ENCODE data around the gene MRPL36.

Gene MRPL36

GRCh38 chr5:1781107-1781506 lies 18.5 kb downstream of the MRPL36 start:
- TF ChIP-seq, protein P1, sequence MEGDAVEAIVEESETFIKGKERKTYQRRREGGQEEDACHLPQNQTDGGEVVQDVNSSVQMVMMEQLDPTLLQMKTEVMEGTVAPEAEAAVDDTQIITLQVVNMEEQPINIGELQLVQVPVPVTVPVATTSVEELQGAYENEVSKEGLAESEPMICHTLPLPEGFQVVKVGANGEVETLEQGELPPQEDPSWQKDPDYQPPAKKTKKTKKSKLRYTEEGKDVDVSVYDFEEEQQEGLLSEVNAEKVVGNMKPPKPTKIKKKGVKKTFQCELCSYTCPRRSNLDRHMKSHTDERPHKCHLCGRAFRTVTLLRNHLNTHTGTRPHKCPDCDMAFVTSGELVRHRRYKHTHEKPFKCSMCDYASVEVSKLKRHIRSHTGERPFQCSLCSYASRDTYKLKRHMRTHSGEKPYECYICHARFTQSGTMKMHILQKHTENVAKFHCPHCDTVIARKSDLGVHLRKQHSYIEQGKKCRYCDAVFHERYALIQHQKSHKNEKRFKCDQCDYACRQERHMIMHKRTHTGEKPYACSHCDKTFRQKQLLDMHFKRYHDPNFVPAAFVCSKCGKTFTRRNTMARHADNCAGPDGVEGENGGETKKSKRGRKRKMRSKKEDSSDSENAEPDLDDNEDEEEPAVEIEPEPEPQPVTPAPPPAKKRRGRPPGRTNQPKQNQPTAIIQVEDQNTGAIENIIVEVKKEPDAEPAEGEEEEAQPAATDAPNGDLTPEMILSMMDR (IDR thresholded peaks at IDR 0.05; ENCODE audit: low read depth, low read length, missing control alignments), result no peak
- Histone ChIP-seq H3K4me3 (ENCODE audit: low read depth, low read length) (no peak overlapping the region), H3K27ac (no peak overlapping the region), H3K36me3 (replicated peaks) (no peaks in the 10 kb centered on the region), H3K27me3 (replicated peaks) (no peaks in the 10 kb centered on the region)
- in situ Hi-C loops (cut with HindIII; ENCODE audit: low pct_ligation_motif_present, low sequenced_read_pairs), result no loop called here
- no peak for DNase-seq

- no peak overlapping the region for H3K4me3 ChIP-seq (ENCODE audit: low read depth, low read length)
- no peak overlapping the region for H3K27ac ChIP-seq
- in situ Hi-C loops (cut with HindIII; ENCODE audit: low pct_ligation_motif_present, low sequenced_read_pairs), result no loop called here
- no peak for DNase-seq
- H3K36me3 ChIP-seq (replicated peaks), result no peaks in the 10 kb centered on the region
- no peaks in the 10 kb centered on the region for H3K27me3 ChIP-seq (replicated peaks)
- TF ChIP-seq, protein P1 (IDR thresholded peaks at IDR 0.05; ENCODE audit: low read depth, low read length, missing control alignments), result no peak
These were observed 19.1 kb downstream of the MRPL36 start for GRCh38 chr5:1780614-1780930.

DNA sequence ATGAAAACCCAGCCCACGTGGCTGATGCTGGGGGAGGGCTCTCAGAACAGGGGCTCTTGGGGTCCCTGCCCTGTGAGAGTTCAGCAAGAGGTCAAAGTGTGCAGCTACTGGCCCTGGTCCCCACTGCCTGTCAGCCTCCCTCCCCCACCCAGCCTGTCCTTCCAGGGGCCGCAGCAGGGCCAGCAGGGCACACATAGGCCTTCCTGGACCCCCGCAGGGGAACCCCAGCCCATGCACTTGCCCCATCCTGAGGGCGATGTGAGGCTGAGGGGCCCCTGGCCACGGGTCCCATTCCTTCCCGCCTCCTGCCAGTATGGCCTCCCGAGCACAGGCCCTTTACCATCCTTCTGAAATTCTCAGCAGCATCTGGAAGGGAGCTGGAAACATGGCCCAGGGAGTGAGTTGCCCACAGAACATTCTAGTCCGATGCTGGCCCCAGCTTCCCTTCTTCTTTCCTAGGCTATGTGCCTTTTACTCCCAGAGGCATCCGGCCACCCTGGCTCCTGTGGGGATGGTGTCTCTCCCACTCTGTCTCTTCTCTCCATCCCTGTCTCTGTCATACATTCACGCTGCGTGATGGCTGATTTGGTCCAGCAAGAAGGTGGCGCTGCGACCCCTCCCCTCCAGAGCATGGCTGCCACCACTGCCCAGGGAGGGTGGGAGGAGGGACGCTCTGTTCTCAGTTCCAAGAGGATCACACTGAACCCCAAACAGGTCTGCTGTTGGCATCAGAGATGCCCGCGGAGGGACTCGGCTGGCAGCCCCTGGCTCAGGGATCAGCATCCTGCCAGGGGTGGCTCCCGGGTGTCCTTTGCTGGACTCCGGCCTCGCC lies 19.6 kb downstream of the MRPL36 start:
- H3K27me3 ChIP-seq (replicated peaks), result no peaks in the 10 kb centered on the region
- TF ChIP-seq, protein P1 (IDR thresholded peaks at IDR 0.05; ENCODE audit: low read depth, low read length, missing control alignments), result no peak
- in situ Hi-C loops (cut with HindIII; ENCODE audit: low pct_ligation_motif_present, low sequenced_read_pairs), result no loop called here

DNA sequence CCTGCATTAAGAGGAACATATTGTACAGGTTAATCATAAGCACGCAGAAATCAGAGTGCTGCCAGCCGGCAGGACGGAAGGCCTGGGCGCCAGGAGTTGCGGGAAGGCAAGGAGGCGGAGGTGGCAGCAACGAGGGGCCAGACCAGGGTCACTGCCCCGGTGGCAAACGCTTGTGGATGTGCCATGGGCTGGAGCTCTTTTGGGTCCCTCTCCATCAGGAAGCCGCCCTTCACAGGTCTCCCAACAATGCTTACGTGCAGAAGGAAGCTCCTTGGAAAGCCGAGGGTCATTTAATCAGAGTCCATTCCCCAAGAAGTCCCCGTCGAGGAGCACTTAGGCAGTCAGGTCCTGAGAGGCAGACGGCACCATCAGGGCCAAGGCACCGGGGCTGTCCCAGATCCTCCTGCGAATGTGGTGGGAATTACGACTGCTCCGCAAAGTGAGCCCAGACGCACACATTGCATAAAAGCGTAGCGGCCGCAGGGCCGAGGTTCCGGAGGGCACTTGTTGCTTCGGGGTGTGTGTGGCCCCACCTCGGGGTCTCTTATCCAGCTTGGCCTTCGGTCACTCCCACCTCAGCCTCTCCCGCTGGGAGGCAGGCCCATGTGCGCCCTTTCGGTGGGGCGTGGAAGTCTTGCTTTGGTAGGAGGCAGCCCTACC lies 20.5 kb downstream of the MRPL36 start:
- H3K4me3 ChIP-seq (ENCODE audit: low read depth, low read length), result no peak overlapping the region
- DNase-seq, result no peak
- no peaks in the 10 kb centered on the region for H3K36me3 ChIP-seq (replicated peaks)
- TF ChIP-seq, protein P1 (IDR thresholded peaks at IDR 0.05; ENCODE audit: low read depth, low read length, missing control alignments), result no peak
- in situ Hi-C loops (cut with HindIII; ENCODE audit: low pct_ligation_motif_present, low sequenced_read_pairs), result no loop called here
- no peak overlapping the region for H3K27ac ChIP-seq
- H3K27me3 ChIP-seq (replicated peaks), result no peaks in the 10 kb centered on the region

More for the DNA sequence above, 19.6 kb downstream of the MRPL36 start:
- no peak overlapping the region for H3K27ac ChIP-seq
- no peak for DNase-seq
- H3K36me3 ChIP-seq (replicated peaks), result no peaks in the 10 kb centered on the region
- no peak overlapping the region for H3K4me3 ChIP-seq (ENCODE audit: low read depth, low read length)

DNA sequence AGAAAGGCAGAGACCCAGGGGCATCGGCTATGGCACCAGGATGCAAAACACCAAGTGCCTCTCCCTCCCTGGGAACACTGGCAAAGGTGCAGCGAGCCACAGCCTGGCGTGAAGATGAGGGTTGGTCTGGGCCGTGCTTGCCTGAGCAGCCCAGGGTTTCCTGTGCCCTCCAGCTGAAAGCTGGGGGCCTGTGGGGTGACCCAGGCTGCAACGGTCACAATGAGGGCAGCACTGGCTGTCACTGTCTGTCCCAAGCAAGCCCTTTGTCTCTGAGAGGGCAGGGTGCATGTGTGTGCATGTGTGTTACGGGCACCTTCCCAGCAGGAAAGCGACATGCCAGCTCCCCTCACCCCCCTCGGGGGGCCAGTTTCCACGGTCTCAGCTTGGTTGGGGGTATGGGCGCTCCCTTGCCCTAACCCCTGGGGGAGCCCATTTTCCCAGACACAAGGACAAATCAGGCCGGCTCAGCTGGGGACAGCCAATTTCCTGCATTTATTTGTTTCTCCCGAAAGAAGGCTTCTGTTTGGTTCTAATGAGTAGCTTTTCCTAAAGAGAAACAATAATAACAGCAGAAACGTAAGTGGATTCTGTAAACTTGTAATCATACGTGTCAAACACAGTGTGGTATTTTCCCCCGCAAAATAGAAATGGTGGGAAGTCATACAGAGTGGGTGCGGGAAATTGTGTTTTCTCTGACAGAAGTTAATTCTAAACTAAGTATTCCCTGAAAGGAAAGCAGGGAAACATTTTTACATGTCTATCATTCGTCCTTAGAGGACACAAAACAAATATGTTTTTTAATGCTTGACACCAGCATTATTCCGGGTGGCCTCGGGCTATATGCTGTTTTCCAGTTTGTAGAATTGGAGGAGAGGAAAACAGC lies 21.3 kb downstream of the MRPL36 start:
- H3K4me3 ChIP-seq (ENCODE audit: low read depth, low read length), result no peak overlapping the region
- TF ChIP-seq, protein P1 (IDR thresholded peaks at IDR 0.05; ENCODE audit: low read depth, low read length, missing control alignments), result no peak
- DNase-seq, result no peak
- no peak overlapping the region for H3K27ac ChIP-seq
- in situ Hi-C loops (cut with HindIII; ENCODE audit: low pct_ligation_motif_present, low sequenced_read_pairs), result no loop called here
- no peaks in the 10 kb centered on the region for H3K27me3 ChIP-seq (replicated peaks)
- no peaks in the 10 kb centered on the region for H3K36me3 ChIP-seq (replicated peaks)
